Measurements from ENCODE around the gene ALK.

DNA sequence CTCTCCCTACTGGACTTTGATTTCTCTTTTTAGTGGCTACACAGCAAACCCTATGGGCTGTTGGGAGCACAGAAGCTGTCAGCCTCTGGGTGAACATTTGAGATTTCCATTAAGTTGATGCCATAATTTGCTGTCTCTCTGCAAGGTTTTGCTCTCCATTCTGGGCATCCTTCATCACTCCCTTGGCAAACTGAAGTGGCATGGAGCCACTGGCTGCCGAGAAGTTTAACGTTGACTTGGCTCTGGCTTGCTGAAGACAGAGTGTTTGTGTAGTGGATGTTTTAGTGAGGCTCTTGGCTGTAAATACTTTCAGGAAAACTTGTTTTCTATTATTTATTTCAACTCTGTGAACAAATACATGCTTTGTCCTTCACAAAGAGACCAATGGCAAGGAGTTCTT is 91.5 kb downstream of the ALK start:
- TF ChIP-seq, protein P1, sequence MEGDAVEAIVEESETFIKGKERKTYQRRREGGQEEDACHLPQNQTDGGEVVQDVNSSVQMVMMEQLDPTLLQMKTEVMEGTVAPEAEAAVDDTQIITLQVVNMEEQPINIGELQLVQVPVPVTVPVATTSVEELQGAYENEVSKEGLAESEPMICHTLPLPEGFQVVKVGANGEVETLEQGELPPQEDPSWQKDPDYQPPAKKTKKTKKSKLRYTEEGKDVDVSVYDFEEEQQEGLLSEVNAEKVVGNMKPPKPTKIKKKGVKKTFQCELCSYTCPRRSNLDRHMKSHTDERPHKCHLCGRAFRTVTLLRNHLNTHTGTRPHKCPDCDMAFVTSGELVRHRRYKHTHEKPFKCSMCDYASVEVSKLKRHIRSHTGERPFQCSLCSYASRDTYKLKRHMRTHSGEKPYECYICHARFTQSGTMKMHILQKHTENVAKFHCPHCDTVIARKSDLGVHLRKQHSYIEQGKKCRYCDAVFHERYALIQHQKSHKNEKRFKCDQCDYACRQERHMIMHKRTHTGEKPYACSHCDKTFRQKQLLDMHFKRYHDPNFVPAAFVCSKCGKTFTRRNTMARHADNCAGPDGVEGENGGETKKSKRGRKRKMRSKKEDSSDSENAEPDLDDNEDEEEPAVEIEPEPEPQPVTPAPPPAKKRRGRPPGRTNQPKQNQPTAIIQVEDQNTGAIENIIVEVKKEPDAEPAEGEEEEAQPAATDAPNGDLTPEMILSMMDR (IDR thresholded peaks at IDR 0.05): no peak
- TF ChIP-seq EZH2 (IDR thresholded peaks at IDR 0.05; ENCODE audit: borderline replicate concordance, insufficient read depth, low read depth, low read length, poor library complexity, severe bottlenecking): no peak
